NCI-H2029 treated with DMSO at 0.1 percent for 48 hours (cell line): Measurements from ENCODE around the gene SAA4.
"Not testable (repeated sequence)": the region's sequence is repeated elsewhere in the genome, so short reads cannot be mapped to it uniquely, and the experiment has no call there.

Experiments
- DNase-seq: peaks from one replicate; lab custom pipeline; 2025; lab: John Stamatoyannopoulos, UW

The SAA4 gene, protein sequence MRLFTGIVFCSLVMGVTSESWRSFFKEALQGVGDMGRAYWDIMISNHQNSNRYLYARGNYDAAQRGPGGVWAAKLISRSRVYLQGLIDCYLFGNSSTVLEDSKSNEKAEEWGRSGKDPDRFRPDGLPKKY

GRCh38 chr11:18236664-18237356, at the start of gene SAA4:
TSS of gene SAA4 (minus strand) at chr11:18236802. CDS start at chr11:18235926, 876 bp downstream.
- no peak for DNase-seq

GRCh38 chr11:18285841-18286240, 49.2 kb upstream of the SAA4 start:
- DNase-seq: no peak

DNA sequence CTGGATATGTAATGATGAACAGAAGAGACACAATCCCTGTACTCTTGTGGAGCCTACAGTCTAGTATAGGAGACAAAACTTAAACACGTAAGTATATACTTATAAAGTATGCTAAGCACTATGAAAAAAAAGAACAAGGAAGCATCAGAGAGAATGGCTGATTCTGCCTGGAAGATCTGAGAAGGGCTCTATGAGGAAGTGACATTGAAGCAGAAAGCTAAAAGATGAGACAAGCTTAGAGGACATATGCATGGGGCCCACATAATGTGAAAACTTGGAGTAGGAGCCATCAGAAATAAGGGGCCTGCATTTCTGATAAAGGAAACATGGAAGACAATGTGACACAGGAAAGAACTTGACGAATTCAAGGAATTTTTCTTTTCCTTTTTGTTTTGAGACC, 46.0 kb upstream of the SAA4 start:
- DNase-seq: no peak

DNA sequence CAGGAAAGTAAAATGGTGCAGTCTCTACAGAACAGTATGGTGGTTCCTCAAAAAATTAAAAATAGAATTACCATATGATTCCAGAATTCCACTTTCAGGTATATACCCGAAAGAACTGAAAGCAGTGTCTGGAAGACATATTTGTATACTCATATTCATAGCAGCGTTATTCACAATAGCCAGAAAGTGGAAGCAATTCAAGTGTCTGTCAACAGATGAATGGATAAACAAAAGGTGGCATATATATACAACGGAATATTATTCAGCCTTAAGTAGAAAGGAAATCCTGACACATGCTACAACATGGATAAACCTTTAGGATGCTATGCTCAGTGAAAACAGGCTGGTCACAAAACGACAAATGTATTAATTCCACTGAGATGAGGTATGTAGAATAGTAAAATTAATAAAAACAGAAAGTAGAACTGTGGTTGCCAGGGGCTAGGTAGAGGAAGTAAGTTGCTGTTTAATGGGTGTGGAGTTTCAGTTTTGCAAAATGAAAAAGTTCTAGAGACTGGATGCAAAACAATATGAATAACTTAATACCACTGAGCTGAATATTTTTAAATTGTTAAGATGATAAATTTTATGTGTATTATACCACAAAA, 43.9 kb upstream of the SAA4 start:
- no peak for DNase-seq

DNA sequence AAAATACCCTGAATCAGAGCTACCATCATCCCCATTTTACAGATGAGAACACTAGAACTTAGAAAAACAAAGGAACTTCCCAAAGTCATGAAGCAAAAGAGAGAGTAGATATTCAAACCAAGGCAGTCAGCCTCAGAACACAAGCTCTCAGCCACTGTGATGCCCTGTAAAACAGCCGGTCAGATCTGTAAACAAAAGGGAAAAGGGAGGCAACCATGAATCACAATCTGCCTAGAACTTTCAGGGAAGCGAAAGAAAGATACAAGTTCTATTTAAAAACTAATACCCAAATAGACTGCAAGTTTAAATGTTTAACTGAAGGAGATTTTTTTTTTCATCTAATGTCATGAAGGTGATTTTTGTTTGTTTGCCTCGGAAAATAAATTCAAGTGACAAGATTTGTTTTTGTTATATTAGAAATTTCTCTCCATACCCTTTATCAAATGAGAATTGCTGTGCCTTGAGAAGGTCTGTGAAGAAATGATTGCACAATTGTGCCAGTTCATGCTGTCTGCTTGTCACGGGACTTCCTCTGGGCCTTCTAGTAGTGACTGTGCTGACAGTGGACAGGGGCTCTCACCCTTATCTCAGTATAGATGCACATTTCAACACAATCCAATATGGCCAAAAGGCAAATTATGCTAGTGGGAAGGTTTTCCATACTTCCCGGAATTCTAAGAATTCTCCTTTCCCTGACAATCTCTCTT, 41.1 kb upstream of the SAA4 start:
- no peak for DNase-seq

GRCh38 chr11:18271206-18271605, 34.6 kb upstream of the SAA4 start:
- DNase-seq: no peak

DNA sequence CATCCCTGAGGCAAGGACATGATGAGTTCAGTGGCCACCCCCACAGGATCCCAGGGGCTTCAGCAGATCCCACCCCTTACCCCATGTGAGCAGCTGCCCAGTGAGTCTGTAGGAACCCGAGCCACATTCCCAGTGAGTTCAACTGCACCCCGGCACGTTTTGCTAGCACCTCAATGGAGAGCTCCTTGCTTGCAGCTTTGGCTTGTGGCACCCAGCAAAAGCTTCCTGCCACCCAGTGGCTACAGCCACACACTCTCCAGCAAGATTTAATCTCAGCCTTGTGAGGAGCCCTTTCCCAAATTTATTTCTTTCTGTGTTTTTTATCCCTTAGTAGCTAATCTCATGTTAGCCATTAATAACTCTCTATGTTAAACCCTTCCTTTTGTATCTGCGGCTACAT, 33.5 kb upstream of the SAA4 start:
- no peak for DNase-seq

DNA sequence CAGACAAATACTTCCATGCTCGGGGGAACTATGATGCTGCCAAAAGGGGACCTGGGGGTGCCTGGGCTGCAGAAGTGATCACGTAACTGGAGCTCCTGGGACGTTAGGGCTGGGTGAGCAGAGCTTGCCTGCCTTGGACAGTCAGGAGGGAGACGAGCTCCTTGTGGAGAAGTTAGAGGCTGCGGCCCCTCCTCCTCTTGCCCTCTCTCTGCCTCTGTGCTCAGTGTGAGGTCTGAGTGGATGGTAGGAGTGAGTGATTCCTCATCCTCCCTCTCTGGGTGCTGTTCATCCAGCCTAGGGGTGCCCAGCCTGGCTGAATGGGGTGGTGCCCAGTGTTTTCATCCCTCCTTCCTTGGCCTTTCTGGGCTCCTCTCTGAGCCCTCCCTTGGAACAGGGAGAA, 32.6 kb upstream of the SAA4 start:
- DNase-seq: not testable (repeated sequence)

DNA sequence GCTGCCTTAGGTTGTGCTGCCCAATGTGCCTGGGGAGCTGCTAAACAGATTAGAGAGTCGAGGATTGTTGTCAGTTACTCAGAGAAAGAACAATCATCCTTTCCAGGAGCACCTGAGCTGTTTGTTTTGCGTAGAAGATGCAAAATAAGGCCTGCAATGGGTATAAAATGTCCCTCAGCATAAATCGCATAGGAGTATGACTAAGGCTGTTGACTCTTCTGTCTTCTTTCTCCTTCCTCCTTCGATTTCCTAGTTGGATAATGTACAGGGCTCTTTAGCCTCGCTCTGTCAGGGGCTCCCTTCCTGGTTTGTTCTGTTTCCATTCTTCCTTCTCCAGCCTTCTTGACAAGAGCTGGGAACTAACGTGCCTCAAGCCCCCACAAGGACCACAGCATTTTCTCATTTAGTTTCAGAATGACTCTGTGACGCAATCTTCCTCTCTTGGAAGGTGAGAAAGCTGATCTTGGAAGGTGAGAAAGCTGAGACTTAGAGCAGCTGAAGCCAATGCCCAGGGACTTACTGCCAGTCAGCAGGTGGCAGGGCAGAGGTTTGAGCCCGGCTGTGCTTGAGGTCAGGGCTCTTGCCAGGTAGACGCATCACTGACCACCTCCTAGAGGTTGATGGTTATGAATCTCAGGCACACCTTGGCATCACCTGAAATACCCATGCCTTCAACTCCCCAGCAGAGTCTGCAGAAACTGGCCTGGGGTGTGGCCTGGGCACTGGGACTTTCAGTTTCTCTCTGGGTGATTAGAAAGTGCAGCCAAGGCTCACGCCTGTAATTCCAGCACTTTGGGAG, 30.9 kb upstream of the SAA4 start:
- DNase-seq: not testable (repeated sequence)

GRCh38 chr11:18265949-18266348, 29.3 kb upstream of the SAA4 start, which contains the start of gene SAA1:
TSS of gene SAA1 (plus strand) at chr11:18266264. CDS start at chr11:18266888, 624 bp downstream.
- no peak for DNase-seq

DNA sequence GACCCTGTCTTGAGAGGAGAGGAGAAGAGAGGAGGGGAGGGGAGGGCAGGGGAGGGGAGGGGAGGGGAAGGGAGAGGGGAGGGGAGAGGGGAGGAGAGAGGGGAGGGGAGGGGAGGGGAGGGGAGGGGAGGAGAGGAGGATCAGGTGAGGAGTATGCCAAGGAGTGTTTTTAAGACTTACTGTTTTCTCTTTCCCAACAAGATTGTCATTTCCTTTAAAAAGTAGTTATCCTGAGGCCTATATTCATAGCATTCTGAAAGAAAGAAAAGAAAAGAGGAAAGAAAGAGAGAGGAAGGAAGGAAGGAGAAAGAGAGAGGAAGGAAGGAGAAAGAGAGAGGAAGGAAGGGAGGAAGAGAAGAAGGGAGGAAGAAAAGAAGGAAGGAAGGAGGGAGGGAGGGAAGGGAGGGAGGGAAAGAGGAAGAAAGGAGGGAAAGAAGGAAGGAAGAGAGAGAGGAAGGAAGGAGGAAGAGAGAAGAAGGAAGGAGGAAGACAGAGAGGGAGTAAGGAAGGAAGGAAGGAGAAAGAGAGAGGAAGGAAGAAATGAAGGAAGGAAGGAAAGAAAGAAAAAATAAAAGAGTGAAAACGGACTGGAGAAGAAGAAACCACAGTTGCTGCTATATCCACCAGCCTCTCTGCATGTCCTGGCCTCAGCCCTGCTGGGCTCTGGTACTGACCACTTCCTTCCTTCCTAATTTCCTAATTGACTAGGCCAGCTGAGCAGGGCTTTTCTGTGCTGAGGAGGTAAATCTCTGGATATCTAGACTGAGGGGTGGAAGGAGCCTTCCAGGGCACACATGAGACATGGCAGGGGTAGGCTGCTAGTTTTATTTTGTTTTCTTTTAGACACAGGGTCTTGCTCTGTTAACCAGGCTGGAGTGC, 28.3 kb upstream of the SAA4 start:
- no peak for DNase-seq

DNA sequence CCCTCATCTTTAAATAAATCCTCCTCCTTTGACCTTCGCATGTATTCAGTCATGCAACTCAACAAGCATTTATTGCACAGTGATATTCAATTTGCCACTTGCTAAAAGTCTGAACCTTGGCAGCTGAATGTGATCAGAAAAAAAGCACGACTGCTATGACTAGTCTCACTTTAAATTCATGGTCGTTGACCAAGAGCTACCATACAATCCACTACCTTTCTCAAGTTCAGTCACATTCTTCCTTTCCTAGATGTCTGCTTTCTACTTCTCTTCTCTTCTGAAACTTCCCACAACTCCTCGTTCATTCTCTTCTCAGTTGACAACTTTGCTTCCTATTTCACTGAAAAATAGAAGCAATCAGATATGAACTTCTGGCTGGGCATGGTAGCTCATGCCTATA, 27.4 kb upstream of the SAA4 start:
- DNase-seq: no peak

GRCh38 chr11:18262681-18263350, 26.2 kb upstream of the SAA4 start:
- DNase-seq: not testable (repeated sequence)

- no peak for DNase-seq
Measured at GRCh38 chr11:18261721-18262120, 25.1 kb upstream of the SAA4 start.

DNA sequence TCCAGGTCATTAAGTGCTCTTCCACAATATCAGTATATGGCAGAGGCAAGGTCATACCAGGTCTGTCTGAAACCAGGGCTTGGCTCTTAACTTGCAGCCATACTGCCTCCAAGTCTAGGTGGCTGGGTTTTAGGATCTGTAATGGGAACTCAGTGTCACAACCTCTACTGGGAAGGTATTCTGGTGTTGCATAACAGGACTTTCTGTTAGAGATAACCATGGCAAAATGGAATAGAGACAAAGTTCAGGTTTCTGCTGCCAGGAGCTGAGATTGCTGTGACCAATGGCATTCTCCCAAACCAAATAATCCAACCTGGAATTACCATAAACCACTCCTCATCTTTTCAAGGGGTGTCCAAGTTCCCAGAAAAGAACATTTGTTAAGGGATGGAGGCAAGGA, 22.7 kb upstream of the SAA4 start:
- no peak for DNase-seq

DNA sequence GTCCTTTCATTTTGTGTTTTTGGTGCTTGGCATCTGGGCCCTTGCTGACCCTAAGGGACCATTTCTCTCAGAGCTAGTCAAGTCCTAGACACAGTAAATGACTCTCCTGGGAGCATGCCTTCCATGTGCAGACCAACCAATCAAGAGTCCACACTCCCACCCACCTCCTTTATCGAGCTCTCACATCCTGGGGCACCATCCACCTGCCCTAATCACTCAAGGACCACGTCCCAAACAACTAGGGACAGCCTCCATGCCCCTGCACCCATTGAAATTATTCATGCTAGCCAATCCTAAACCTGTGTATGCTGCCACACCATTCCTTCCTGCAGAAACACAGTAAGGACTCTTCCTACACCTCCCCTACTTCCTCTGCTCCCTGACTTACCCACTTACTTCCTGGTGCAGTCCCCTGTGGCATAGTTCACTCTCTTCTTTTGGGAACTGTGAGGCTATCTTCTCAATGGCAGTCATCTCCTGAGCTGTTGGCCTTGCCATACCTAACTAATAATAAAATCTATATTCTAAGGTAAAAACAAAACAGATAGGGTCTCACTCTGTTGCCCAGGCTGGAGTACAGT, 18.3 kb upstream of the SAA4 start:
- DNase-seq: no peak

- DNase-seq: no peak
Measured at GRCh38 chr11:18253778-18254338, 17.3 kb upstream of the SAA4 start.

- no peak for DNase-seq
Measured at GRCh38 chr11:18253233-18253632, 16.6 kb upstream of the SAA4 start.

GRCh38 chr11:18248561-18248960, 12.0 kb upstream of the SAA4 start, which contains the start of gene SAA2:
TSS of gene SAA2 (minus strand) at chr11:18248668. CDS start at chr11:18248011, 657 bp downstream.
- DNase-seq: no peak

DNA sequence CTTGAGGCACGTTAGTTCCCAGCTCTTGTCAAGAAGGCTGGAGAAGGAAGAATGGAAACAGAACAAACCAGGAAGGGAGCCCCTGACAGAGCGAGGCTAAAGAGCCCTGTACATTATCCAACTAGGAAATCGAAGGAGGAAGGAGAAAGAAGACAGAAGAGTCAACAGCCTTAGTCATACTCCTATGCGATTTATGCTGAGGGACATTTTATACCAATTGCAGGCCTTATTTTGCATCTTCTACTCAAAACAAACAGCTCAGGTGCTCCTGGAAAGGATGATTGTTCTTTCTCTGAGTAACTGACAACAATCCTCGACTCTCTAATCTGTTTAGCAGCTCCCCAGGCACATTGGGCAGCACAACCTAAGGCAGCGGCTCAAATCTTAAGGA, 10.6 kb upstream of the SAA4 start:
- DNase-seq: not testable (repeated sequence)
